GM21528 (cell line): Measurements from ENCODE around the gene UBE2L6.
"Not testable (repeated sequence)": the region's sequence is repeated elsewhere in the genome, so short reads cannot be mapped to it uniquely, and the experiment has no call there.

Experiments used
- ATAC-seq: cut with Tn5 transposase; IDR thresholded peaks from one replicate; pipeline ENCODE4 v1.9.1; 2021; ENCODE audit warnings: mild to moderate bottlenecking, moderate library complexity; ENCODE audit not compliant: unreplicated experiment, low FRiP score

UBE2L6 gene

DNA sequence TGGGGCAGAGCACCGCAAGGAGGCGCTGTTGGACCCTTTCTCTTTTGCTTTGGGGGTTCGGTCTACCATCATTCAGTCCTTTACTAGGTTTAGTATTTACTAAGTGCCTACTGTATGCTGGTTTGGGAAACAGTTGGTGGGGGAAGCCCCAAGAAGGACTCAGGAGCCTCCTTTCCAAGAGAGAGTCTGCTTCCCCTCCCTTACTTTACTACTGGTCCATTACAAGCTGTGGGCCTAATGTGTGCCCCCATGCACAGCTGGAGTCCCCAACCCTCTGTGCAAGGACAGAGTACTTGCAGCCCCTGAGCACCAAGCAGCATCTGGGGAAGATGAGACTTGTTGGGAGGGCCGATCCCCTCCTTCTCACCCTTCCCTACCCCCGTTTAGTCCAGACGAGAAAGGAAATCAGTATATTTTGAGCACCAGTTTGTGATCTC is 876 bp upstream of the UBE2L6 start:
- peak; percentile 11 for ATAC-seq

- peak; percentile 2 for ATAC-seq
Observed at GRCh38 chr11:57566905-57567514, 462 bp downstream of the UBE2L6 start.

GRCh38 chr11:57566005-57566904 is 1.2 kb downstream of the UBE2L6 start:
- ATAC-seq = peak; percentile 65

GRCh38 chr11:57562596-57562995 is 4.9 kb downstream of the UBE2L6 start:
- no peak for ATAC-seq

DNA sequence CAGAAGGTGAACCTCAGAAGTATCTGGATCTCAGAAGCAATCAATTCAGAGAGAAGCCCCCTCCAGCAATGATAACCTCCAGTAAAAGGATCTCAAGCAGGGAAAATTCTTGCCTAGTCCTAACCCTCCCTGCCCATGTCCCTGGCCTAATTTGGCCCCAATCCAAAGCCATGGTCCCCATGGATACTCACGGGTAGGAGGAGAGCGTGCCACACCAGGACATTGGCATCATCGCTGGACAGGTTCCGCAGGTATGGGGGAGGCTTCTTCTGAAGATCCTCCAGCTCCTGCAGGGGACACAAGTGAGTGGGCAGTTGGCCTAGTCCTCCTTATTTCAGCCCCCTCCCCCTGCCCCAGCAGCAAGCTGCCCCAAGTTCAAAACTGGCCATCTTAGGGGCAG is 7.3 kb downstream of the UBE2L6 start:
- no peak for ATAC-seq

DNA sequence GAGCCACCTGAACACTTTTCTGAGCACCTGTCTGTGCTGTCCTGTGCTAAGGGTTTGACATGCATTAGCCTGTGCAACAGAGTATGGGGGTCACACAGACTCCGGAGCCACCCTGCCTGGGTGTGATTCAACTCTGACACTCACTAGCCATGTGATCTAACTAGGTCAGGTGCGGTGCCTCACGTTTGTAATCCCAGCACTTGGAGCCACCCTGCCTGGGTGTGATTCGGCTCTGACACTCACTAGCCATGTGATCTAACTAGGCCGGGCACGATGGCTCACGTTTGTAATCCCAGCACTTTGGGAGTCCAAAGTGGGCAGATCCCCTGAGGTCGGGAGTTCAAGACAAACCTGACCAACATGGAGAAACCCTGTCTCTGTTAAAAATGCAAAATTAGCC is 11.4 kb downstream of the UBE2L6 start:
- ATAC-seq = no peak

GRCh38 chr11:57555393-57555792 is 12.1 kb downstream of the UBE2L6 start:
- ATAC-seq = no peak

DNA sequence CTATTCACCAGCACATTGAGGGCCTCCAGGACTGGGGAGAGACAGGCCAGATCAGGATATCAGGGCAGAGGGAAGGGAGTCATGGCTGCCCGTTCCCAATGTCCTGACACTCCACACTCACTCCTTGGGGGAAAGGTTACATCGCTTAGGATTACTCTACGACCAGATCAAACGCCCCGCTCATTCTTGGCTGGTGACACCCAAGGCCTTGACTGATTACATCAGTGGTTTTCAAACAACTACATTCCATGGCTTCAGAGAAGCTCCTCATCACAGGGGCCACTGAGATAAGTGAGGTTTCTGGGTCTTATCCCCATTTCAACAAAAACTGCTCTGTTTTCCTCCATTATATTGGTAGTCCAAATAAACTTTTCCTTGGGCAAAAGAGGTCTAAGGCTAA is 15.0 kb downstream of the UBE2L6 start:
- ATAC-seq = no peak

DNA sequence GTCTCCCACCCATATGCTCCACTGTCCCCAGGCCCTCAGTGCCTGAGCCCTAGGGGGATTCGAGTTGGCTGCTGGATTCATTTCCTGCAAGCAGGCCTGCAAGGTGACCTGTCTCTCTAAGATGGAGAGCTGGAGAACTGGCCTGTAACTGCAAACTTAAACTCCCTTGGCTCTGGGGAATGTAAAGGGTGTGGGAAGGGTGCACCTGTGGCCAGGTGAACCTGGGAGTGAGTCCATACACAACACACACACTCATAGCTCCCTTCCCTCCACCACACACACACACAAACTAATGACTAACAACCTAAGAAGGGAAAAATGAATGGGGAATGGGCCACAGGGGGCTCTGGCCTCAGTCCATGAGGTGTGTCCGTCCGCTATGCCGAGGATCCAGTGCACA is 15.5 kb downstream of the UBE2L6 start:
- no peak for ATAC-seq

- ATAC-seq = no peak
Observed at GRCh38 chr11:57549983-57550382, 17.5 kb downstream of the UBE2L6 start.

- ATAC-seq = peak; percentile 92
Observed at GRCh38 chr11:57547854-57548377, 19.6 kb downstream of the UBE2L6 start.

- ATAC-seq = no peak
Observed at GRCh38 chr11:57546869-57547475, 20.5 kb downstream of the UBE2L6 start.

DNA sequence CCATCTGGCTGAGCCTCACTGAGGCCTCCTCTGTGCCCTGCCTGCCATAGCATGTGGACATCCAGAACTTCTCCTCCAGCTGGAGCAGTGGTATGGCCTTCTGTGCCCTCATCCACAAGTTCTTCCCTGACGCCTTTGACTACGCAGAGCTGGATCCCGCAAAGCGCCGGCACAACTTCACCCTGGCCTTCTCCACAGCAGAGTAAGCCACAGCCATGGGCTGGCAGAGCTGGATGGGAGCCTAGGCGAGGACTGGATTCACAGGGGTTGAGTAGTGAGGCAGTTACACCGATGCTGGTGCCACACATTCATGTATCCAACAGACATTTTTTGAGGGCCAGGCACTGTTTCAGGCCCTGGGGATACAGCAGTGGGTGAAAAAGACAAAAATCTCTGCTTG is 21.0 kb downstream of the UBE2L6 start:
- ATAC-seq = no peak

DNA sequence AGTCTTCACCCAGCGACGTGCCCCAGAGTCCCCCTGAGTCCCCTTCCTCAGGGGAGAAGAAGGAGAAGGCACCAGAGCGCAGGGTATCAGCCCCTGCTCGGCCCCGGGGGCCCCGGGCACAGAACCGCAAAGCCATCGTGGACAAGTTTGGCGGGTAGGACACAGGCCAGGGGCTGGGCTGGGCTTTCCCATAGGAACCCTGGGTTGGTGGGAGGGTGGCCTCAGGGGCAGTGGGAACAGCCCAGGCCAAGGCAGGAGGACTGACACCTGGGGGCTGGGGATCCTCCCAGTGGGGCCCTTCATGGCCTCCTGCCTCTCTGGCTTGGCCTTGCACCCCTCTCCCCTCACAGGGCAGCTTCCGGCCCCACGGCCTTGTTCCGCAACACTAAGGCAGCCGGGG is 21.6 kb downstream of the UBE2L6 start:
- ATAC-seq = no peak

DNA sequence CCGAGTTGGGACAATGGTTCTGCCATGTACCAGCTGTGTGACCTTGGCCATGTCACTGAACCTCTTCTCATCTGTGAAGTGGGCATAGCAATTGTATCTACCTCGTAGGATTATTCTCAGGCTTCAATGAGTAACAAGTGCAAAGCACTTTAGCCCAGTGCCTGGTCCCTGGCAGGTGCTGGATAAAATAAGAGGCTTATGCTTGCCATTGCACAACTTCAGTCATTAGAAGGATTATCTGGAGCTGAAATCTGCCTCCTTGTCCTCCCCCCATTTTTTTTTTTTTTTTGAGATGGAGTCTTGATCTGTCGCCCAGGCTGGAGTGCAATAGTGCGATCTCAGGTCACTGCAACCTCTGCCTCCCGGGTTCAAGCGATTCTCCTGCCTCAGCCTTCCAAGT is 22.9 kb downstream of the UBE2L6 start:
- no peak for ATAC-seq

GRCh38 chr11:57543593-57543992 is 23.9 kb downstream of the UBE2L6 start:
- ATAC-seq = no peak

GRCh38 chr11:57542582-57542981 is 24.9 kb downstream of the UBE2L6 start:
- ATAC-seq = no peak

GRCh38 chr11:57541169-57541568 is 26.3 kb downstream of the UBE2L6 start:
- ATAC-seq = no peak

GRCh38 chr11:57539342-57539741 is 28.1 kb downstream of the UBE2L6 start:
- ATAC-seq = no peak

DNA sequence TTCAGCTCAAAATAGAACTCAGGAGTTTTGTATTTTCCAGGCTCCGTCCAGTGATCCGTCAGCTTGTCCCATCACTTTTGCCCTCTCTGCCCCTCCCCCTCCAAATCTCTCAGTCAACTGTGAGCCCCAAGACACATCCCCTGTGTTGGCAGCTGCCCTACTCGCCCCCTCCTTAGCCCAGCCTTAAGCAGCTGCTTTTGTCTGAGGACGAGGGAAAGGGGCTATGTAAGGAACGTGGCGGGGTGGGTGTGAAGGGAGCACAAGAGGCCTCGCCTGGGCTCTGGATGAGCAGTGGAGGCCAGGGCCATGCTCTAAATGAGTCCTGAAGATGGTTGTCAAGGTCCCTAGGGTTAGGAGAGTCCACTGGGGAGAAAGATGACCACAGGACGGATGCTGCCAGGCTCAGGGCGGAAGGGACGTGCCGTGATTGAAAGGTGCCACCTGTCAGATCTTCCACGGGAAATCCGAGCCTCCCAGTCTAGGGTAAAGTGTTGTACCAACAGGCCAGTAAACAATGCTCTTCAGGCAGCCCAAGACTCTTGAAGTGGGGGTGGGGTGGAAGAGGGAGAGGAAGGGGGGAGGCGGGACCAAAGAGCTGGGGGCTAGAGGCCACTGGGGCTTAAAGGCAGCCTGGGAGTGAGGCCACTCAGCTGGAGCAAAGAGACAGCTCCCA is 30.4 kb downstream of the UBE2L6 start, which contains the start of gene SMTNL1:
Gene SMTNL1, plus strand, starts transcription at position 649 of the 673 bp plus-strand sequence. CDS start 5,048 bp downstream, outside the sequence.
- ATAC-seq = no peak

- not testable (repeated sequence) for ATAC-seq
Observed at GRCh38 chr11:57534449-57534848, 33.0 kb downstream of the UBE2L6 start.
